ENCODE results near the gene UBR7.
"Not testable (repeated sequence)": the region's sequence is repeated elsewhere in the genome, so short reads cannot be mapped to it uniquely, and the experiment has no call there.

The UBR7 gene, protein sequence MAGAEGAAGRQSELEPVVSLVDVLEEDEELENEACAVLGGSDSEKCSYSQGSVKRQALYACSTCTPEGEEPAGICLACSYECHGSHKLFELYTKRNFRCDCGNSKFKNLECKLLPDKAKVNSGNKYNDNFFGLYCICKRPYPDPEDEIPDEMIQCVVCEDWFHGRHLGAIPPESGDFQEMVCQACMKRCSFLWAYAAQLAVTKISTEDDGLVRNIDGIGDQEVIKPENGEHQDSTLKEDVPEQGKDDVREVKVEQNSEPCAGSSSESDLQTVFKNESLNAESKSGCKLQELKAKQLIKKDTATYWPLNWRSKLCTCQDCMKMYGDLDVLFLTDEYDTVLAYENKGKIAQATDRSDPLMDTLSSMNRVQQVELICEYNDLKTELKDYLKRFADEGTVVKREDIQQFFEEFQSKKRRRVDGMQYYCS

DNA sequence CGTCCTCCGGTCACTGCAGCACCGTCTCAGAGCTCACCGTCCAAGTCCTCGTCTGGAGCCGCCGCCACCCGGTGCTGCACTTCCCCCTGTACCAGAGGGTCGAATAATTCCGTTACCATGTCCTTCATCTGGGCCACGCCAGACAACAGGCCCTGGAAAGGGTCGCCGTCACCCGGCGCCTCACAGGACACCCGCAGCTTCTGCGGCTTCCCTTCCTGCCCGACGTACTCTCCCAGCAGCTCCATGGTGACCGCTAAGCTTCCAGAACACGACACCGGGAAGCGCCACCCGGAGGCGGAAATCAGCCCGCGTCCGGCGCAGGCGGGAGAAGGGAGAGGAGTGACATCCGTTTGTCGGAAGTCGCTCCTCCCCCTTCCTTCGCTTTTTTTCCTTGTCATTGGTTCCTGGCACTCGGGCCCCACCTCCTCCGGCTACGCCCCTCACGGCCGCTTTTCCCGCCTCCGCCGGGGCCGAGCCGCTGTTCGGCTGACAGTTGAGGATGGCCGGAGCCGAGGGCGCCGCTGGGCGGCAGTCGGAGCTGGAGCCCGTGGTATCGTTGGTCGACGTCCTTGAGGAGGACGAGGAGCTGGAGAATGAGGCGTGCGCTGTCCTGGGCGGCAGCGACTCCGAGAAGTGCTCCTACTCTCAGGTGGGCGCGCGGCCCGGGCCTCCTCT is at the start of gene UBR7, which contains the start of gene GON7:
TSS of gene UBR7 (plus strand) at position 464 of the 675 bp plus-strand sequence. CDS start at position 500, 36 bp downstream.
TSS of gene GON7 (minus strand) at position 273 of the 675 bp plus-strand sequence. CDS start at position 245, 28 bp downstream.
- in situ Hi-C loops (cut with HindIII; ENCODE audit: low sequenced_read_pairs): no loop called here

DNA sequence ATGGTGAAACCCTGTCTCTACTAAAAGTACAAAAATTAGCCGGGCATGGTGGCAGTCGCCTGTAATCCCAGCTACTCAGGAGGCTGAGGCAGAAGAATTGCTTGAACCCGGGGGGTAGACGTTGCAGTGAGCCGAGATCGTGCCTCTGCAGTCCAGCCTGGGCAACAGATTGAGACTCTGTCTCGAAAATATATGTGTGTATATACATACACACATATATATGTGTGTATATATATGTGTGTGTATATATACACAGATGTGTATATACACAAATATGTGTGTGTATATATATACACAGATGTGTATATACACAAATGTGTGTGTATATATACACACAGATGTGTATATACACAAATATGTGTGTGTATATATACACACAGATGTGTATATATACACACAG is 48.7 kb upstream of the UBR7 start:
- in situ Hi-C loops (cut with HindIII; ENCODE audit: low sequenced_read_pairs): not testable (repeated sequence)

DNA sequence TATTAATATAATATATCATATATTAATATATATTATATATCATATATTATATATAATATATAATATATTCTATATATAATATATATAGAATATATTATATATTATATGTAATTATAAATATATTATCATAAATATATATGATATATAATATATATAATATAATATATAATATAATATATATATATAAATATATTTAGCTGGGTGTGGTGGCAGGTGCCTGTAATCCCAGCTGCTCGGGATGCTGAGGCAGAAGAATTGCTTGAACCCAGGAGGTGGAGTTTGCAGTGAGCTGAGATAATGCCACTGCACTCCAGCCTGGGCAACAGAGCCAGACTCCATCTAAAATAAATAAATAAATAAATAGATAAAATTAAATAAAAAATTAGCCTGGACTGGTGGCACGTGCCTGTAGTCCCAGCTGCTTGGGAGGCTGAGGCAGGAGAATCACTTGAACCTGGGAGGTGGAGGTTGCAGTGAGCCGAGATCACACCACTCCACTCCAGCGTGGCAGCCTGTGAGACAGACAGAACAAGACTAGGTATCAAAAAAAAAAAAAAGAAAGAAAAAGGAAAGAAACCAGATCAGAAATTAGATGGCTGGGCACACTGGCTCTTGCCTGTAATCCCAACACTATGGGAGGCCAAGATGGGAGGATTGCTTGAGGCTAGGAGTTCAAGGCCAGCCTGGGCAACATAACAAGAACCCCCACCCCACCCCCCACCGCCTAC is 47.3 kb upstream of the UBR7 start:
- in situ Hi-C loops (cut with HindIII; ENCODE audit: low sequenced_read_pairs): not testable (repeated sequence)

DNA sequence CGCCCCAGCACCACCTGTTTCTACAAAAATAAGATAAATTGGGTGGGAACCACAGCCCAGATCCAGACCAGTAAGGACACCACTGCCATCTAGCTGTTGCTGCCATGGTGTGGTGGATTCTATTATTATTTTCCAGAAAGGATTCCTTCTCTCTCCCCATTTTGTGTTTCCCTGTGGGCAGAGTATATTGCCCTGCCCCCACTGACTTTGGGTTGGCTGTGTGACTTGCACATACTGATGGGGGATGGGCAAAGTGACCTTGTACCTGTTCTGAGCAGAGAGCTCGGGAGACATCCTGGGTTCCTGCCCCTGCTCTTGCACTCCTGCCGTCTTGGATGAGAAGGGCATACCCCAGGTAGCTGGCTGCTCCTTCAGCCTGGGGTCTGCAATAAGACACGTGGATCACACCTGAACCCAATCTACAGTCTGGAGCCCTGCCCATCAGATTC is 46.7 kb upstream of the UBR7 start:
- in situ Hi-C loops (cut with HindIII; ENCODE audit: low sequenced_read_pairs): no loop called here

DNA sequence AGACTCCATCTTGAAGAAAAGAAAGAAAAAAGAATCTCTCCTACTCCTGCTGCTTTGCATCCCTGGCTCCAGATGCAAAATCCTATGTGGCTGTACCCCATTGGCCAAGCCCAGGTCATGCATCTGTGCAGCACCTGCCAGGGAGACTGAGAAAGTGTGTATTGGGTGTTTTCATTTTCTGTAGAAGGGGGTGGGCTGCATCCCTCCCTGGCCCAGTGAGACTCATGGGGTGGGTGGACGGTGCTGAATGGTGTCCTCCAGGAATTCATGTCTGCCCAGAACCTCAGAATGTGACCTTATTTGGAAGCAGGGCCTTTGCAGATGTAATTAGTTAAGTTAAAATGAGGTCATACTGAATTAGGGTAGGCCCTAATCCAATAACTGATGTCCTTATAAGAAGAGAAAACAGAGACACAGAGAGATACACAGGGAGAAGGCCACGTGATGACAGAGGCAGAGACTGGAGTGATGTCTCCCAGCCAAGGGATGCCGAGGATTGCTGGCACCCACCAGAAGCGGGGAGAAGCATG is 45.6 kb upstream of the UBR7 start:
- in situ Hi-C loops (cut with HindIII; ENCODE audit: low sequenced_read_pairs): no loop called here

DNA sequence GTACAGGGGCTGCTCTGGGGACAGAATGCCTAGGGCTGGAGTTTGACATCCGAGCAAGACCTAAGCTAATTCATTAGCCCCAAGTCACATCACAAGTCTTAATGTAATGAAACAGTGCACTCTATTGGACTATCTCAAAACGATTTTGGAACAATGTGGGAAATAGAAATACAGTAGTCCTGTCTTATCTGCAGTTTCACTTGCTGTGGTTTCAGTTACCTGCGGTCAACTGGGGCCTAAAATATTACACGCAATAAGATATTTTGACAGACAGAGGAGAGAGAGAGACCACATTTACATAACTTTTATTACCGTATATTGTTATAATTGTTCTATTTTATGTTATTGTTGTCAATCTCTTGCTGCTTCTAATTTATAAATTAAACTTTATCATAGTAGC is 43.5 kb upstream of the UBR7 start:
- in situ Hi-C loops (cut with HindIII; ENCODE audit: low sequenced_read_pairs): no loop called here

DNA sequence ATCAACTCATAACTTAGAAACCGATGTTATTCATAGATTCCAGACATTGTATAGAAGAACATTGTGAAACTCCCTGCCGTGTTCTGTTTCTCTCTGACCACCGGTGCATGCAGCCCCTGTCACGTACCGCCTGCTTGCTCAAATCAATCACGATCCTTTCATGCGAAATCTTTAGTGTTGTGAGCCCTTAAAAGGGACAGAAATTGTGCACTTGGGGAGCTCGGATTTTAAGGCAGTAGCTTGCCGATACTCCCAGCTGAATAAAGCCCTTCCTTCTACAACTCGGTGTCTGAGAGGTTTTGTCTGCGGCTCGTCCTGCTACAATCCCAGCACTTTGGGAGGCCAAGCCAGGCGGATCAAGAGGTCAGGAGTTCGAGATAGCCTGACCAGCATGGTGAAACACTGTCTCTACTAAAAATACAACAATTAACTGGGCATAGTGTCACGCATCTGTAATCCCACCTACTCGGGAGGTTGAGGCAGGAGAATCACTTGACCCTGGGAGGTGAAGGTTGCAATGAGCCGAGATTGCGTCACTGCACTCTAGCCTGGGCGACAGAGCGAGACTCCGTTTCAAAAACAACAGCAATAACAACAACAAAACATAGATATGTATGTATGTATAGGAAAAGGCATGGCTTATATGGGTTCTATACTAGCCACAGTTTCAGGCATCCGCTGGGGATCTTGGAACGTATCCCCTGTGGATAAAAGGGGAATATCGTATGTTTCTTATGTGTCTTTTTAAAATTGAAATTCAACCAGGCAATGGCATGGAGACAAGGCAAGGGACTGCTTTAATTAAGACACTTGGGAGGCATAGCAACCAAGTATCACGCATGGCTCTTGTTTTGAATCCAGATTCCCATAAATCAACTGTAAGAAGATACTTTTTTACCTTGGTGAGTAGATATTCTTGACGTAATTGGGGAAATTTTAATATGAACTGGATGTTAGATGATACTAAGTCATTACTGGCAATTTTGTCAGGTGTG is 41.5 kb upstream of the UBR7 start:
- in situ Hi-C loops (cut with HindIII; ENCODE audit: low sequenced_read_pairs): not testable (repeated sequence)

DNA sequence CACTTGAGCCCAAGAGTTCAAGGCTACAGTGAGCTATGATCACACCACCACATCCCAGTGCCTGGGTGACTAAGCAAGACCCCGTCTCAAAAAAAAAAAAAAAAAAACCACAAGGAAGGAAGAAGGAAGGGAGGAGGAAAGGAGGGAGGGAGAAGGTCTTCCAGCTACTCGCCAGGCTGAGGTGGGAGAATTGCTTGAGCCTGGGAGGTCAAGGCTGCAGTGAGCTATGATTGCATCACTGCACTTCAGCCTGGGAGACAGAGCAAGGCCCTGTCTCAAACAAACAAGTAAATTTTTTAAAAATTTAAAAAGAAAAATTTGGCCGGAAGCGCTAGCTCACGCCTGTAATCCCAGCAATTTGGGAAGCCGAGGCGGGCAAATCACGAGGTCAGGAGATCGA is 38.4 kb upstream of the UBR7 start:
- in situ Hi-C loops (cut with HindIII; ENCODE audit: low sequenced_read_pairs): not testable (repeated sequence)

DNA sequence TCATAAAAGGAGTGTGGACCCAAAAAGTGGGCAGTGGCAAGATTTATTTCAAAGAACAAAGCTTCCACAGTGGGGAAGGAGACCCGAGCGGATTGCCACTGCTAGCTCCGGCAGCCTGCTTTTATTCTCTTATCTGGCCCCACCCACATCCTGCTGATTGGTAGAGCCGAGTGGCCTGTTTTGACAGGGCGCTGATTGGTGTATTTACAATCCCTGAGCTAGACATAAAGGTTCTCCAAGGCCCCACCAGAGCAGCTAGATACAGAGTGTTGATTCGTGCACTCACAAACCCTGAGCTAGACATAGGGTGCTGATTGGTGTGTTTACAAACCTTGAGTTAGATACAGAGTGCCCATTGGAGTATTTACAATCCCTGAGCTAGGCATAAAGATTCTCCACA is 37.4 kb upstream of the UBR7 start:
- in situ Hi-C loops (cut with HindIII; ENCODE audit: low sequenced_read_pairs): not testable (repeated sequence)

DNA sequence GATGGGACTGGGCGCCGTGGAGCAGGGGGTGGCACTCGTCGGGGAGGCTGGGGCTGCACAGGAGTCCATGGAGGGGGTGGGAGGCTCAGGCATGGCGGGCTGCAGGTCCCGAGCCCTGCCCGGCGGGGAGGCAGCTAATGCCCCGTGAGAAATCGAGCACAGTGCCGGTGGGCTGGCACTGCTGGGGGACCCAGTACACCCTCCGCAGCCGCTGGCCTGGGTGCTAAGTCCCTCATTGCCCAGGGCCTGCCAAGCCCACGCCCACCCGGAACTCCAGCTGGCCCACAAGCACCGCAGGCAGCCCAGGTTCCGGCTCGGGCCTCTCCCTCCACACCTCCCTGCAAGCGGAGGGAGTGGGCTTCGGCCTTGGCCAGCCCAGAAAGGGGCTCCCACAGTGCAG is 36.9 kb upstream of the UBR7 start:
- in situ Hi-C loops (cut with HindIII; ENCODE audit: low sequenced_read_pairs): not testable (repeated sequence)

DNA sequence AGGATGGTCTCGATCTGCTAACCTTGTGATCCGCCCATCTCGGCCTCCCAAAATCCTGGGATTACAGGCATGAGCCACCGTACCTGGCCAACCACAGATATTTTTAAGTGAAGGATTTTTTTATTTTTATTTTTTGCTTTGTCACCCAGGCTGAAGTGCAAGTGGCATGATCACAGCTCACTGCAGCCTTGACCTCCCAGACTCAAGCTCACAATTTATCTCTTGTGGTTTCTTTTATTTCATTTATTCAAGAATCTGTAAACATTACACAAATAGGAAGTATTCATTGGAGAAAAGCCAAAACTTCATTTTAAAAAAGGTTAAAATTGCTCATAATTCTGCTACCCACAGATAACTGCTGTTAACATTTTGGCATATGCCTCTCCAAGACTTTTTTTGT is 35.7 kb upstream of the UBR7 start:
- in situ Hi-C loops (cut with HindIII; ENCODE audit: low sequenced_read_pairs): no loop called here

DNA sequence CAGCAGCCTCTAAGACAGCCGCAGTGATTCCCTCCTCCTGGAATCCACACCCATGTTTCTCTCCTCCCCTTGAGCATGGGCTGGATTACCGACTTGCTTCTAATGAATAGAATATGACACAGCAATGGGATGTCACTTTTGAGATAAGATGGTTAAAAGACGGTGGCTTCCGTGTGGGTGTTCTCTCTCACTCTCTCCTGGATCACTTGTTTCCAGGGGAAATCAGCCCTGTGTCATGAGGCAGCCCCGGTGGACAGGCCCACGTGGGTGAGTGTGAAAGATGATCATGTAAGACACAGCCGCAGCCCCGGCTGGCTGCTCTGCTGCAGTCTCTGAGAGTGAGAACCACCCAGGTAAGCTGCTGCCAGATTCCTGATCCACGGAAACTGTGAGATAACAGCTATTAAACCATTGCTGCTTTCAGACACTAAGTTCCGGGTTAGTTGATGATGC is 33.1 kb upstream of the UBR7 start:
- in situ Hi-C loops (cut with HindIII; ENCODE audit: low sequenced_read_pairs): no loop called here

DNA sequence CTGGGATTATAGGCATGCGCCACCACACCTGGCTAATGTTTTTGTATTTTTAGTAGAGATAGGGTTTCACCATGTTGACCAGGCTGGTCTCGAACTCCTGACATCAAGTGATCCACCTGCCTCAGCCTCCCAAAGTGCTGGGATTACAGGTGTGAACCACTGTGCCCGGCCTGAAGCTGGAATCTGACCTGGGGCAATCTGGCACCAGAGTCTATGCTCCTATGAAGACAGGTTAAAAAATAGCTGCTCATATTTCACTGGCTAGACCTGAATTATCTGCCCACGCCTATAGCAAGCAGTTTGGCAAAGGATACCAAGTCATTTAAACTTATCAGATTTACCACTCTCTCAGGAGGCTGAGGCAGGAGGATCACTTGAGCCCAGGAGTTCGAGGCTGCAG is 32.3 kb upstream of the UBR7 start:
- in situ Hi-C loops (cut with HindIII; ENCODE audit: low sequenced_read_pairs): not testable (repeated sequence)

DNA sequence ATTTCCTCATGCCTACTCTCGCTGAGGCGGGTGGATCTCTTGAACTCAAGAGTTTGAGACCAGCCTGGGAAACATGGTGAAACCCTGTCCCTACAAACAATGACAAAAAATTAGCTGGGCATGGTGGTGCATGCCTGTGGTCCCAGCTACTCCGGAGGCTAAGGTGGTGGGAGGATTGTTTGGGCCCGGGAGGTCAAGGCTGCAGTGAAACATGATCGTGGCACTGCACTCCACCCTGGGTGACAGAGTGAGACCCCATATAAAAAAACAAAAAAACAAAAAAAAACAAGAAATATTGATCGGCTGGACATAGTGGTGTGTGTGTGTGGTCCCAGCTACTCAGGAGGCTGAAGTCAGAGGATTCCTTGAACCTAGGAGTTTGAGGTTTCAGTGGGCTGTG is 31.6 kb upstream of the UBR7 start:
- in situ Hi-C loops (cut with HindIII; ENCODE audit: low sequenced_read_pairs): no loop called here

DNA sequence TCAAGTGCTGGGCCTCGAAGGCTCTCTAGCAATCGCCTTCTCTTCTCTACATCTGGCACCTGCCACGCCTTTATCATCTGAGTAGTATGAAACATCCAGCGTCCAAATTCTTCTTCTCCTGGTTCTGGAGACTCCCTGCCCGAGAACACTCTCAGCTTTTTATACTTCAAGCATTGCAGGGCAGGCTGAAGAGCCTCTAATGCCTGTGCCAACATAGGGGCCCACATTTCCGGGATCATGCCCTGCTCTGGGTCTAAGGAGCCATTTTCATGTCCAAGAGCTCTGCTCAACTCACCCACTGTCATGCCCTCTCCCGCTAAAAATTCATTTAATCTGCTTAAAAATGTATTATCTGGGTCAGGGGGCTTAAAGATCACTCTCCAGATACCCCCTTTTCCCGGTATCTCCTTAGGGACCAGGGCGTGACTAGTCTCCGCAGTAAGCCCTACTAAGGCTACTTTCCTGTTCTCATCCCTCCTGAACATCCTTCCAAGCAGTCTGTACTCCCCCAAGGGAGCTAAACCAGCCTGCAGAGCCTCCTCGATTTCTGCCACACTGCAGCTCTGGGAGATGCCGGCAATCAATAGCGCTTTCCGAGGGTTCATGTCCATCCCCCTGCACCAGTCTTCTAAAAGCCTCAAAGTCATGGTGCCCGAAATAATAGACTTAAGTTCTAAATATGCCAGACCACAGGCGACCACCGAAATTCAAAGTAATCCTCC is 23.3 kb upstream of the UBR7 start:
- in situ Hi-C loops (cut with HindIII; ENCODE audit: low sequenced_read_pairs): no loop called here

DNA sequence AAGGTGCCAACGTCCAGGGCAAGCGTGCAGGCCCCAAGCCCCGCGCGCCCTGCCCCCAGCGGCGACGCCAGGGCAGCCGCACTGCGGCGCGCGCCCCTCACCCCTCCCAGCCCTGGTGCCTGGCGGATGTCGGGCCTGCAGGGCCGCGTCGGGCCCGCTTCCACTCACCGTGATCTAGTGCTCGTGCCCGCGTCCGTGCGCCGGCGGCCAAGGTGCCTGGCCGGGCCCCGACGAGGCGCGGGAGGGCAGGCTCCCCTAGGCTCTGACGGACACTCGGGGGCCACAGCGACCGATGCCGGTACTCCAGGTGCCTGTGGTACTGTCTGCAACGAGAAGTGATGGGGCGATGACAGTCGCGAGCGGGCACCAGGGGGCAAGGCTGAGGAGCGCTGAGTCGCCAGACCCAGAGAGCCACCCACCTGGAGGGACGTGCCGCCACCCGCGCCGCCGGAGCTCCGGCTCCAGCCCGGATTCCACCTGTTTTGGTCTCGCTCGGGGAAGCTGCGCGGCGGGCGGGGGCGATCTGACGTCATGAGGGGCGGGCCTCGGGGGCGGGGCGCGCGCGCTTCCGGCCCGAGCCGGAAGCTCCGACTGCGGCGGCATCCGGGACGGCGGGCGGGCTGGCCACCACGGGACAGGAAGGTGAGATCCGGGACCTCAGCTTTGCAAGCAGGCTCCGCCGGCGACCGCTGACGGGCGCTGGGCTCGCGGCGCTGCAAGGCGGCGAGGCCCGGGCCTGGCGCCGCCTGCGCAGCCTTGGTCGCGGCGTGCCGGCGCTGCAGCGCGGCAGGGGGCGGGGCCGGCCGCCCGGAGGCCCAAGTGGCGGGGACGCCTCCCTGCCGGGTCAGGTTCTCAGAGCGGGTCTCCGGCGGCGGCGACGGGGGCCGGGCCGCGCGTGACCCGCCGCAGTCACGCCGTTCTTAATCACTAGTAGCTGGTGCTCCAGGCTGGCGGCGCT is 22.4 kb upstream of the UBR7 start, which contains the start of the genes LYSET and MOAP1:
TSS of gene LYSET (plus strand) at position 927 of the 958 bp plus-strand sequence. CDS start 89 bp downstream, outside the sequence.
TSS of gene MOAP1 (minus strand) at position 507 of the 958 bp plus-strand sequence. CDS start 655 bp downstream, outside the sequence.
- in situ Hi-C loops (cut with HindIII; ENCODE audit: low sequenced_read_pairs): no loop called here

DNA sequence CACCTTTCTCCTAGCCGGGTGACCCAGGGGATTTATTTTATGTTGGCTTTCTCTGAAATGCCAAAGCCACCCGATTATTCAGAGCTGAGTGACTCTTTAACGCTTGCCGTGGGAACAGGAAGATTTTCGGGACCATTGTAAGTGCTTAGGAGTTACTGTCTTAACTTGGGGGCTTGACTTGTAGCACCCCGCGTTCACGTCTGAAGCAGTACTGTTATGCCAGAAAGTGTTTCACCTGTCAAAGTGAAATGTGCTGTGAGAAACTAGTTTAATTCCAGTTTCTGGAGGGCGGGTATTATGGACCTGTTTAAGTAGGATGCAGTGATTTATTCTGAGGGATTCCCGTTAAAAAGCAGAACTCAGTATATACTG is 21.7 kb upstream of the UBR7 start:
- in situ Hi-C loops (cut with HindIII; ENCODE audit: low sequenced_read_pairs): no loop called here

DNA sequence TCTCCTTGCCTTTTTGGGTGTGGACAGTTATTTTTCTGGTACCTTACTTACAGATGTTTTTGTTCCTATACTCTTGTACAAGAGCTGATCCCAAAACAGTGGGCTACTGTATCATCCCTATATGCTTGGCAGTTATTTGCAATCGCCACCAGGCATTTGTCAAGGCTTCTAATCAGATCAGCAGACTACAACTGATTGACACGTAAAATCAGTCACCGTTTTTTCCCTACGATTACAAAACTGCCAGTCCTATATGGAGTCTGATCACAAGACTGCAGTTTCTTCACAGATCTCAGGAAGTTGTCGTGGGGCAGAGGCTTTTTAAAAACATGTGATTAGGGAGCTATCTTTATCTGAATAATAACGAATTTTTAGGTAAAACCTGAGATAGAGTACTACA is 20.6 kb upstream of the UBR7 start:
- in situ Hi-C loops (cut with HindIII; ENCODE audit: low sequenced_read_pairs): no loop called here

All from DLD1 (cell line).